ENCODE results near the gene BTF3L4.

DNA sequence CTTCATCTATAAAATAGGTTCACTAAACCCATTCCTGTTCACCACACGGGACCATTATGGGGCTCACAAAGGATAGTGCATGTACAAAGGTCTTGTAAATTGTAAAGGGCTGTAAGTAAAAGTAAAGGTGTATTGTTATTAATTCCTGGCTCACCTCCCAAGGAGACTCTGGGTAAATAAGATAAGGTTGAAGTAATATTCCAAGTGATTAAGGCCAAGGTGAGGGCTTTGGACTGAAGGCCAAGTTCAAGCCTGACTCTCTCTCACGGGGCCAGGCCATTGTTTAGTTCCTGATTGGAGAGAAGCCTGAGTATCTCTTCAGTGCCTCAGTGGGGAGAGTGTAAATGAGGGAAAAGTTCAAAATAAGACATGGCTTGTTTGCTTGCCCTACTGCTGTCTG, 66.3 kb downstream of the BTF3L4 start:
- TF ChIP-seq, protein P1, sequence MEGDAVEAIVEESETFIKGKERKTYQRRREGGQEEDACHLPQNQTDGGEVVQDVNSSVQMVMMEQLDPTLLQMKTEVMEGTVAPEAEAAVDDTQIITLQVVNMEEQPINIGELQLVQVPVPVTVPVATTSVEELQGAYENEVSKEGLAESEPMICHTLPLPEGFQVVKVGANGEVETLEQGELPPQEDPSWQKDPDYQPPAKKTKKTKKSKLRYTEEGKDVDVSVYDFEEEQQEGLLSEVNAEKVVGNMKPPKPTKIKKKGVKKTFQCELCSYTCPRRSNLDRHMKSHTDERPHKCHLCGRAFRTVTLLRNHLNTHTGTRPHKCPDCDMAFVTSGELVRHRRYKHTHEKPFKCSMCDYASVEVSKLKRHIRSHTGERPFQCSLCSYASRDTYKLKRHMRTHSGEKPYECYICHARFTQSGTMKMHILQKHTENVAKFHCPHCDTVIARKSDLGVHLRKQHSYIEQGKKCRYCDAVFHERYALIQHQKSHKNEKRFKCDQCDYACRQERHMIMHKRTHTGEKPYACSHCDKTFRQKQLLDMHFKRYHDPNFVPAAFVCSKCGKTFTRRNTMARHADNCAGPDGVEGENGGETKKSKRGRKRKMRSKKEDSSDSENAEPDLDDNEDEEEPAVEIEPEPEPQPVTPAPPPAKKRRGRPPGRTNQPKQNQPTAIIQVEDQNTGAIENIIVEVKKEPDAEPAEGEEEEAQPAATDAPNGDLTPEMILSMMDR (conservative IDR thresholded peaks at IDR 0.05) = no peak
- no peak for TF ChIP-seq ZFX (IDR thresholded peaks at IDR 0.05)
